Pulmonary artery endothelial cell (primary cell): ENCODE measurements around the gene GYPA. TPM values are rescaled to one million over a fixed set of nuclear protein-coding genes. Genes with fewer than 3 reads are reported as not detected.
"Not testable (repeated sequence)": the region's sequence is repeated elsewhere in the genome, so short reads cannot be mapped to it uniquely, and the experiment has no call there.

Source experiments
- DNase-seq: peaks from one replicate; pipeline ENCODE4 v3.0.0-alpha.2; 2011; ENCODE audit warnings: low read depth, low spot score
- total RNA-seq: library from RNA; depleted of rRNA; stranded (reverse); fragments of >200 nt; gene quantifications from 2 replicates; pipeline ENCODE4 v1.2.3, GENCODE V29; 2014

The GYPA gene
- total RNA-seq, 1 donor from 2014 or later: not detected

GRCh38 chr4:144129336-144129875 is 11.1 kb downstream of the GYPA start:
- not testable (repeated sequence) for DNase-seq

GRCh38 chr4:144128709-144129320 is 11.7 kb downstream of the GYPA start:
- DNase-seq: not testable (repeated sequence)

GRCh38 chr4:144125109-144125508 is 15.4 kb downstream of the GYPA start:
- not testable (repeated sequence) for DNase-seq

GRCh38 chr4:144123982-144124635 is 16.4 kb downstream of the GYPA start:
- DNase-seq: not testable (repeated sequence)

GRCh38 chr4:144123269-144123668 is 17.2 kb downstream of the GYPA start:
- not testable (repeated sequence) for DNase-seq

- DNase-seq: not testable (repeated sequence)
Measured at GRCh38 chr4:144119752-144120151, 20.8 kb downstream of the GYPA start.

- no peak for DNase-seq
Measured at GRCh38 chr4:144115519-144115918, 25.0 kb downstream of the GYPA start.

GRCh38 chr4:144113546-144113945 is 27.0 kb downstream of the GYPA start:
- no peak for DNase-seq

- DNase-seq: no peak
Measured at GRCh38 chr4:144104509-144105130, 35.9 kb downstream of the GYPA start.

- not testable (repeated sequence) for DNase-seq
Measured at GRCh38 chr4:144097776-144098175, 42.7 kb downstream of the GYPA start.

- not testable (repeated sequence) for DNase-seq
Measured at GRCh38 chr4:144093995-144094394, 46.5 kb downstream of the GYPA start.

- DNase-seq: not testable (repeated sequence)
Measured at GRCh38 chr4:144091181-144091580, 49.3 kb downstream of the GYPA start.

GRCh38 chr4:144090744-144091143 is 49.8 kb downstream of the GYPA start:
- DNase-seq: no peak

GRCh38 chr4:144082053-144082452 is 58.5 kb downstream of the GYPA start:
- DNase-seq: not testable (repeated sequence)

- DNase-seq: not testable (repeated sequence)
Measured at GRCh38 chr4:144080135-144080534, 60.4 kb downstream of the GYPA start.

- DNase-seq: not testable (repeated sequence)
Measured at GRCh38 chr4:144078746-144079145, 61.8 kb downstream of the GYPA start.

- DNase-seq: not testable (repeated sequence)
Measured at GRCh38 chr4:144061556-144061955, 79.0 kb downstream of the GYPA start.

GRCh38 chr4:144060234-144060859 is 80.2 kb downstream of the GYPA start:
- not testable (repeated sequence) for DNase-seq
